A673 (cell line): ENCODE data around the gene FGF14.

ENCODE experiments used
- EZH2 ChIP-seq: fragments of 200-600 bp; sonication (generic); IDR thresholded peaks from 2 replicates; pipeline ENCODE4 v1.6.1; 2017; ENCODE audit warnings: borderline replicate concordance, low read depth, mild to moderate bottlenecking, mixed read lengths, antibody characterized with exemption, low read length; ENCODE audit not compliant: poor library complexity, severe bottlenecking
- TF ChIP-seq, protein P1 (sequence below): fragments of 300-800, 200-600 bp; sonication (generic); conservative IDR thresholded peaks from 2 replicates; pipeline ENCODE4 v1.5.1; 2017; ENCODE audit warnings: low read depth, mild to moderate bottlenecking, antibody characterized with exemption, low read length, moderate library complexity, mixed read lengths

DNA sequence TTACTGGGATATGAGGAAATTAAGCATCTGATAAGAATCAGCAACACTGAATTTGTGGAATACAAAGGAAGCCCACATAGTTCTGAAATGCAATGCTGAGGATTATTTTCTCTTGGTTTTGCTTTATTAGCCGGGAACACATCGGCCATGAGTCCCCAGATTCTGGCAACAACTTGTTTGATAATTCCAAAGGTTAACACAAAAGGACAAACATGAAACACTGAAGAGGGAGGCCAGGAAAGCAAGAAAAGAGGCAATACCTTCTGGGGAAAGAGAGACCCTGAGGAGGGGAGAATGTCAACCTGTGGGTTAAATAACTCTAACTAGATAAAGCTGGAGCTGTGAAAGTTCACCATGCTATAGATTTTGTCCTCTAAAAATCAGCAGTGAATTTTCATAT lies 663.5 kb downstream of the FGF14 start:
- TF ChIP-seq, protein P1, sequence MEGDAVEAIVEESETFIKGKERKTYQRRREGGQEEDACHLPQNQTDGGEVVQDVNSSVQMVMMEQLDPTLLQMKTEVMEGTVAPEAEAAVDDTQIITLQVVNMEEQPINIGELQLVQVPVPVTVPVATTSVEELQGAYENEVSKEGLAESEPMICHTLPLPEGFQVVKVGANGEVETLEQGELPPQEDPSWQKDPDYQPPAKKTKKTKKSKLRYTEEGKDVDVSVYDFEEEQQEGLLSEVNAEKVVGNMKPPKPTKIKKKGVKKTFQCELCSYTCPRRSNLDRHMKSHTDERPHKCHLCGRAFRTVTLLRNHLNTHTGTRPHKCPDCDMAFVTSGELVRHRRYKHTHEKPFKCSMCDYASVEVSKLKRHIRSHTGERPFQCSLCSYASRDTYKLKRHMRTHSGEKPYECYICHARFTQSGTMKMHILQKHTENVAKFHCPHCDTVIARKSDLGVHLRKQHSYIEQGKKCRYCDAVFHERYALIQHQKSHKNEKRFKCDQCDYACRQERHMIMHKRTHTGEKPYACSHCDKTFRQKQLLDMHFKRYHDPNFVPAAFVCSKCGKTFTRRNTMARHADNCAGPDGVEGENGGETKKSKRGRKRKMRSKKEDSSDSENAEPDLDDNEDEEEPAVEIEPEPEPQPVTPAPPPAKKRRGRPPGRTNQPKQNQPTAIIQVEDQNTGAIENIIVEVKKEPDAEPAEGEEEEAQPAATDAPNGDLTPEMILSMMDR, result no peak
- no peak for TF ChIP-seq EZH2
